NCI-H146 (cell line): ENCODE results near the gene CRTC3.
"Not testable (repeated sequence)": the region's sequence is repeated elsewhere in the genome, so short reads cannot be mapped to it uniquely, and the experiment has no call there.

Experiments
- DNase-seq: peaks from one replicate; lab custom pipeline; 2025; lab: John Stamatoyannopoulos, UW

Gene CRTC3

DNA sequence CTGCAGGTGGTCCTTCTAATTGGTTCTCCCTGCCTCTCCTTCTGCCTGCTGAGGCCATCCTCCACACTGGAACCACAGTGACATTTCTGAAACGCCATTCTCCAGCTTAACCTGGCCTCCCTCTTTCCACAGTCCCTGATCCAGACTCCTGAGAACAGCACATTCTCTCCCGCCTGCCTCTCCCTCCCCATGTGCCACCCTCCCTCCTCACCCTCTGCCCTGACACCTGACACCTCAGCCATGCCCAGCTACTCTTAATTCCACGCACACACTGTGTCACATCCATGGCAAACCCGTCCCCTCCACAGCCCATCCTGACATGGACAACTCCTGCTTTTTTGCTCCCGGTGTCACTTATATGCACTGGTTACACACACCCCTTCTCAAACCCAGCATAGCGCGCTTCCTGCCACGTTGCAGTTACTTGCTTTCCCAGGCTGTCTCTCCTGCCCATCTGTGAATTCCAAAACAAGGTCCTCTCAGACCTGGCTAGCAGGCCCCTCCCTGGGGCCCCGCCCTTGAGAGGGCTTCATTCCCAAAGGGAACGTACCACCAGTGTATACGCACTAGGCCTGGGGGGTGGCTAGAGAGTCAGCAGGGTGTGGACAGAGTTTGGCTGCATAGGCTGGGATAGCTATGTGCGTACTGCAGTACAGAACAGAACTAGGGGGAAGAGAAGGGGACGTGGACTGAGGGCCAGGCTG lies 94.7 kb downstream of the CRTC3 start:
- no peak for DNase-seq

DNA sequence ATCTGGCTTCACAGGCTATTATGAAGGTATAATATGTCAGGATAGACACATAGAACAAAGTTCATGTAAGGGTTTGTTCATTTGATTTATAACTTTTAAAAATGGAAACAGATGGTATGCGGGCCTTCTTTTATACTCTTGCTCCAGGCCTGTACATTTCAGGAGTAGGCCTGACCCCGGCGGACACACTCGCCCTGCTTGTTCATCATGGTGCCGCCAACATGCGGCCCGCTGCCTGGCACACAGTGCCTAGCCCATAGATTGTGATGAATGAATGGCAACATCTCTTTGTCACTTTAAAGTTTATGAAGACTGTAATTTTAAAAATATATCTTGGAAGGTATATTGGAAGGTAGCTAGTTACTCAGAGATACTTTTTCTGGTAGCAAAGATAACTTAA lies 95.3 kb downstream of the CRTC3 start:
- DNase-seq, result no peak

DNA sequence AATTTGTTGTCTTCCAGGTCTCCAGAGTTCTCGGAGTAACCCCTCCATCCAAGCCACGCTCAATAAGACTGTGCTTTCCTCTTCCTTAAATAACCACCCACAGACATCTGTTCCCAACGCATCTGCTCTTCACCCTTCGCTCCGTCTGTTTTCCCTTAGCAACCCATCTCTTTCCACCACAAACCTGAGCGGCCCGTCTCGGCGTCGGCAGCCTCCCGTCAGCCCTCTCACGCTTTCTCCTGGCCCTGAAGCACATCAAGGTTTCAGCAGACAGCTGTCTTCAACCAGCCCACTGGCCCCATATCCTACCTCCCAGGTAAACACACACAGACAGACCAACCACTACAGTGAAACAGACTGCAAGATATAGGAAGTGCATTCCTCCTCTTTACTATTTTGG lies 99.5 kb downstream of the CRTC3 start:
- no peak for DNase-seq

DNA sequence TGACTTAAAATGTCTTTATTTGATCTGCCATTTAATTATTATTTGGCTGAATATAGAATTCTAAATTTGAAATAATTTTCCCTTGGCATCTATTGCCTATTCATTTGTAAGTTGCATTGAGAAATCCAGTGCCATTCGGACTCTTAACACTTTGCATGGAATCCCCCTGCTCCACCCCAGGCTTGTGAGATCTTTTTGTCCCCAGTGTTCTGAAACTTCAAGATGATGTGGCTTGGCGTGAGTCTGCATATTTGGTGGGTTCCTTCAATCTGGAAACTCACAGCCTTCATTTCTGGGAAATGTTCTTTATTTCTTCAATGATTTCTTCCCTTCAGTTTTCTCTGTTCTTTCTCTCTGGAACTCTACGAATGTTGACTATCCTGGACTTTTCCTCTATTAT lies 103.6 kb downstream of the CRTC3 start:
- no peak for DNase-seq

DNA sequence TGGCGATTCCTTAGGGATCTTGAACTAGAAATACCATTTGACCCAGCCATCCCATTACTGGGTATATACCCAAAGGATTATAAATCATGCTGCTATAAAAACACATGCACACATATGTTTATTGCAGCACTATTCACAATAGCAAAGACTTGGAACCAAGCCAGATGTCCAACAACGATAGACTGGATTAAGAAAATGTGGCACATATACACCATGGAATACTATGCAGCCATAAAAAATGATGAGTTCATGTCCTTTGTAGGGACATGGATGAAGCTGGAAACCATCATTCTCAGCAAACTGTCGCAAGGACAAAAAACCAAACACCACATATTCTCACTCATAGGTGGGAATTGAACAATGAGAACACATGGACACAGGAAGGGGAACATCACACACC lies 107.3 kb downstream of the CRTC3 start:
- DNase-seq, result not testable (repeated sequence)

DNA sequence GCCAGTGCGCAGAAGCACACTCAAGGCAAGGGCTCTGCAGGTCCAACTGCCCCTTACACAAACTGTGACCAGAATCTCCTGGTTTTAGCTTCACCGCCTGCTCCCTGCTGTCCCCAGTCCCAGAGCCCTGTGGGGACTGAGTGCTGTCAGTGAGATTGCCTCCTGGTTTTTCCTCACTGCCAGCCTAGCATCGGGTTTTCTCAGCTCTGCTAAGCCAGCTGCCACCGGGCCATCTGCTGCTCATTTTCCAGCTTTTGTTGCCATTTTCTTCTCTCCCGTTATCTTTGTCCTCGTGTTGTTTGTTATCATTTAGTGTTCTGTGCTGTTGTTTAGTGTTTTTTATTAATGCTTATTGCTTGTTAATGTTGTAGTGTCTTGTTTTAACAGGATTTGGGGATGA lies 108.0 kb downstream of the CRTC3 start:
- DNase-seq, result no peak

DNA sequence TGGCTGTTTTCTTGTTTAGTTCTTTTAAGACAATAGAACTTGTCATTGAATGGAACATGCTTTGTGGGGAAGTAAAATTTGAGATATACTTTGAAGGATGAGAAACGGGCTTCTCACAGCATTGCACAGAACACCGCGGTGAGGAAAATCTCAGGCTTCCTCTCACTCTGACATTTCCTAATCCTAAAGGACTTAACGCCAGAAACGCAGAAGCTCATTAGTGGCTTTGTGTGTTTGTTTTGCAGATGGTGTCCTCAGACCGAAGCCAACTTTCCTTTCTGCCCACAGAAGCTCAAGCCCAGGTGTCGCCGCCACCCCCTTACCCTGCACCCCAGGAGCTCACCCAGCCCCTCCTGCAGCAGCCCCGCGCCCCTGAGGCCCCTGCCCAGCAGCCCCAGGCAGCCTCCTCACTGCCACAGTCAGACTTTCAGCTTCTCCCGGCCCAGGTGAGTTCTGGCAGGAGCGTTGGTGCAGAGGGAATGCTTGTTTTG lies 108.5 kb downstream of the CRTC3 start:
- DNase-seq, result no peak

DNA sequence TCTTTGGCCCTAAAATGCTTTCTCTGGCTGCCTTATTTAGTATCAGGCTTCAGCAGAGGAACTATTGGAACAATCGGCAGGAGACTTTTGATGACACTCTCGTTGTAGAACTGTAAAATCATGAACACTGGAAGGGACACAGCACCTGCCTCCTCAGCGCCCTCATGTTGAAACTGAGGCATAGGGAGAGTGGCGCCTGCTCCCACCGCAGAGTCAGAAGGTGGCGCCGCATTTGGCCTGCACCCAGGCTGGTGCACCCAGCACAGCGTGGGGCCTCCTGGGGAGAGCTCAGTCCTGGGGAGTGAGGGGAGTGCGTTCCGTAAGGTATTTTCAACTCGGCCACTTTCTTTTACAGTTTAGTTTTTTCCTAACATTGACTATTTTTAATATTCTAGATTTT lies 109.2 kb downstream of the CRTC3 start:
- DNase-seq, result no peak

DNA sequence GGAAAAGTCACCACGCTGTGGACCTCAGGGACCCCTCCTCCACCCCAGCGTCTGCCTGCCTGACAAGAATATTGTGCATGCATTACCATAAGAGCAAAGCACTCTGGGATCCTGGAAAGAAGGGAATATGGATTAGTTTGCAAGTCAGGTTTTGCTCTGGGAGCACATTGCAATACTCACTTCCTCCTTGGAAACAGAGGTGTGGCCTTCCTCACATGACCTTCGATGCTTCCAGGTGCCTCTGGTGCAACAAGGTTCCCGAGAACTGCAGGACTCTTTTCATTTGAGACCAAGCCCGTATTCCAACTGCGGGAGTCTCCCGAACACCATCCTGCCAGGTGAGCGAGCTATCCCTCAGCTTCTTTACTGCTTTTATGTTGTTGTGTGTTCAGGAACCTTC lies 111.1 kb downstream of the CRTC3 start:
- no peak for DNase-seq

DNA sequence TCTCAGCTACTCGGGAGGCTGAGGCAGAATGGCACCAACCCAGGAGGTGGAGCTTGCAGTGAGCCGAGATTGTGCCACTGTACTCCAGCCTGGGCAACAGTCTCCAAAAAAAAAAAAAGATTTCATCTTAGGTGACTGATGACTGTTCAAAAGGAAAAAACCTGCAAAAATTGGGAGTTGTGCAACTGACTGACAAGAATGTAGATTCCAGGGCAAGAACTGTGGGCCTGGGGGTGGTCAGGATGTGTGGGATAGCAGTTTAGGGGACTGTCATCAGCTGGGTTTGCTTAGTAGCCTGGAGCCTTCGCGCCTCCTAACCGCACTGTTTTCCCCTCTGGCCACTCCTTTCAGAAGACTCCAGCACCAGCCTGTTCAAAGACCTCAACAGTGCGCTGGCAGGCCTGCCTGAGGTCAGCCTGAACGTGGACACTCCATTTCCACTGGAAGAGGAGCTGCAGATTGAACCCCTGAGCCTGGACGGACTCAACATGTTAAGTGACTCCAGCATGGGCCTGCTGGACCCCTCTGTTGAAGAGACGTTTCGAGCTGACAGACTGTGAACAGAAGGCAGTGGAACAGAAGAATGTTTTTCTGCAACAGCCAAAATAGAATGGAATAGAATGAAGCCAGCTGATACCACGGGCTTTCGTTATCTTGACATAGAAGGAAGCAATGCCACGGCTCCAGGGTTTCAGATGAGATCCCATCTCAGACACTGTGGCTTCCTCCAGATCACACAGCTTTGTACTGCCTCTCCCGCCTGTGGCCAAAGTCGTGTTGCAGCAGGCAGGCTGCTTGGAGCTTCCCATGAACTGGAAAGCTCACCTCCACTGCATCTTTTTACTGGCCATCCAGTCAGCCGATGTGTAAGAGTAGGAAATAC lies 112.1 kb downstream of the CRTC3 start:
- DNase-seq, result no peak

DNA sequence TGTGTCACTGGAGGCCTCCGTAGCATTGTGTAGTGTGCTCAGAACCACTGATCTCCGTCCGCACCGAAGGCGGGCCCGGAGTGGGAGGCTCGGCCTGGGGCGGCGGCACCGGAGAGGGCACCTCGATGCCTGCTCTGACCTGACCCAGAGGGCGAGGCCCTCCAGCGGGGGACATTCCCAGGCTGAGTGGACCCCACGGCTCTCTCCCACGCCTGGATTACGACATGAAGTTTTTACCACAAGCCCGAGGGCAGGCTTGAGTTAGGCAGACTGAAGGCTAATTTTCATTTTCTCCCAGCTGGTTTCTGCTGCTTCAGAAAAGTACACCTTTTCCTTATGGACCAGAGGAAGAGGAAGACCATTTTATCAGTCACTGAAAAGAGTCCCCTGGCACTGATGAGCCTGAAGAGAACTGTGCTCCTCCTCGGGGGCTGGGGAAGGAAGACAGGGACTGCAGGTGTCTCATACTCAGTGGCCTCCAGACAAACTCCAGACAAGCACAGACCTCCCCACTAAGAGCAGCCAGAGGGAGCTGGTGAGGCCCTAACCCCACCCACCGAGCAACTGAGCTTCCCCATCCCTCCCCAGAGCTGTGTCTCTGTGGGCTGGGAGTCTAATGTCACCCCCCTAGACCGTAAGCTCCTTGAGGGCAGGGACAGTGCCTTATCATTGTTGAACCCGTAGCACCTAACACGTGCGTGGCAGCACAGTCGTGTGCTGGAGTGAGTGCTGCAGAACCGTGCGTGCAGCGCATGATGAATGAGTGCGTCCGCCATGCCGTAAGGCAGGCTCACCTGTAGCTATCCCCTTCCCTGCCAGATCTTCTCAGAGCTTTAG lies 113.0 kb downstream of the CRTC3 start:
- no peak for DNase-seq

DNA sequence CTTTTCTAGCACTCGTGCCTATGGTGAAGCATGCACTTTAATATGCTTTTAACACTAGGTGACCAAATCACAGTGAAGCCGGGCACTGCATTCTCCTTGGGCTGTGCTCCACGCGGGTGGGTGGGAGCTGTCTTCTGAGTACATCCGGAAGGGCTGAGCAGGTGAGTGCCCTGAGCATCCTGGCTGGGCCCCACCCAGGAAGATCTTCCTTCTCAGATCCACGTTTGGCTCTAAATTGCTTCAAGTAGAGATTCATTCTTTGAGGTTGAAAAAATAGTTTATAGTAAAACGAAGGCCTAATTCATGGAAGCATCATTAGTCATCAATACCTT lies 113.5 kb downstream of the CRTC3 start:
- DNase-seq, result no peak

DNA sequence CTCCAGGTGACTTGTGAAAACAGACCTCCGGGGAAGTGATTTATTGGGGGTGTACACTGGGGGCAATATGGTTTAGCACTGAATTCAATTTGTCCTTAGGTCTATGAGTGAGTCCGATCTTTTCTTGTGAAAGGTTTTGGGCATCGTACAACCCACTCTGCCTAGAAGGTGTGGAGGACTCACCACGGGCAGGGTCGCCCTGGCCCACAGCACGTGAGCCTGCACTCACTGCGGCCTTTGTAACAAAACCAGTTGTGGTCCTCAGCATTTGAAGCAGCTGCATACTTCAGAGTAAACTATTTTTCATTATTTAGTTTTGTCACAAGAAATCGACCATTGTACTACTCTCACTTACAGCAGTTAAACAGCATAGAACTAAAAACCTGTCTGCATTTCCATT lies 114.8 kb downstream of the CRTC3 start:
- DNase-seq, result no peak

DNA sequence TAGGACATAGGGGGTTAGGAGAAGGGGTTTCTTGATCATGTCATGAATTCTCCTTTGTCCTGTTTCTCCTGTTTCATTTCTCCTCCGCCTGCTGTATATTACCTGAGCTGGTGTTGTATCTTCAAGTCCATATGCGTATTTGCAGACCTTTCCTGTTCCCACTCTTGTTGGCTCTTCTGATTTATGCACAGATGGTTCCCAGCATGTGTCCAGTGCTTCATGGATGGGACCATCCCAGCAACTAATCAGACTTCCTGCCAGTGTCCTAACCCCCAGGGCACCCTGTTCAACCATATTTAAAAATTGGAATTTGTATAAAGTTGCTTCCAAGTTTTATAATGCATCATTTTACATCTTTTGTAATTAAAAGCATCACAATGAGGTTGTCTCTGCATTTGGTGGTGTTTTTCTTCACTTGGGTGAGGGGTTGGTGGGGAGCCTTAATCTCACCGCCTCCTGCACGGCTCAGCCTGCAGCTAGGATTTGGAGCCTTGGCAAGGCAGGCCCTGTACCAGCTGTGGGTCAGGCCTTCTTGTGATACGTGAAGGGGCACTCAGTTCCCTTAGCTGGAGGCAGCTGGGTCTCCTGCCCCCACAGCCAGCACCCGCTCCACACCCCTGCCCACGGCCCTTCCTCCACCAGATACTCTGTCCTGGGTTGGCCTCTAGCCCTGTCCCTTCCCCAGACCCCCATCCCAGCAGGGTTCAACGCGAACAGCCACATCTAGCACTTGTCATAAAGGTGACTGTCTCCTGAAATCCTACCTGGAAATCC lies 115.4 kb downstream of the CRTC3 start:
- DNase-seq, result no peak

DNA sequence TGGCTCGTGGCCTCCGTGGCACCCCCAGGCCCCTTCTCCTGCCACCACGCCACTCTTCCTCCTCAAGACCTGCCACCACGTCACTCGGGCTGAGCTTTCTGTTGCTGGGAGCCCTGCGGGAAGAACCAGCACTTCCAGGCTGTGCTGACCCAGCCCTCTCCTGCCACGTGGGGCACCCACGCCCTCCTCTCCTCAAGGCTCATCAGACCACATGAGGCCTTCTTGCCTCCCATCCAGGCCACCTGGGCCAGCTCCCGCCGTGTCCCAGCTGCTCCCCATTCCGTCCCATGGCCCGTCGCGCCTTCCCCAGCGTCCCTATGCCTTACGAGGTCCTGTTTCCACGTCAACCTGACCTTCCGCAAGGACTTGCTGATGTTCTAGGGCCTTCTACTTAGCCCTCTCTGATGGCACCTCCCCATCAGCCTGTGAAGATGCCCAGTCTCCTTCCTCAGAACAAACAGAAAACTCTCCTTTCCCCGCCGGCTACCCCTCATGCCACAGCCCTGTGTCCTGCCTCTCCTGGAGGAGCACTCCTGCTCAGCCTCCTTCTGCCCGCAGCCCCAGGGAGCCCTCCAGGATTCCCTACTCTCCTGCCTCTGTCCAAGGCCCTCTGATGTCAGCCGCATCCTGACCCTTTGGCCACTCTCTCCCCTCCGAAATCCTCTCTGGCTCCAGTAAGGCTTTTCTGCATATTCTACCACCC lies 116.3 kb downstream of the CRTC3 start:
- no peak for DNase-seq

DNA sequence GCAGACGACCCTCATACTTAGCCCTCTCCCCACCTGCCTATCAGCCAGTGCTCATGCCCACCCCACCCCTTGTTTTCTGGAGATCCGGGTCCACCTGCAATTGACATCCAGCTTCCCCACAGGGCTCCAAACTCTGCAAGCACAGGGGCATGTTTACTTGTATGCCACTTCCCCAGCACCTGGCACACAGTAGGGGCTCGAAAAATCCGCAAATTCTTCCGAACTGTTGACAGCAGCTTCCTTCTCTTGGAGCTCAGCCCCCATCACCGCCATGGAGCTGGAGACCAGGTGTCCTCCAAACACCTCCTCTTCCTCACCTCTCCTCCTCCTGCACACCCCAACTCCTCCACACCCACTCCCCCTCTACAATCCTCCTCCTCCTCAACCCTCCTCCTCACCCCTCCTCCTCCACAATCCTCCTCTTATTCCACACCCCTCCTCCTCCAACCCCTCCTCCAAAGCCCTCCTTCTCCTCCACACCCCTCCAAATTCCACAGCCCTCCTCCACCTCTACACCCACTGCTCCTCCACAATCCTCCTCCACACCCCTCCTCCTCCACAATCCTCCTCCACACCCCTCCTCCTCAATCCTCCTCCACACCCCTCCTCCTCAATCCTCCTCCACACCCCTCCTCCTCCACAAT lies 117.1 kb downstream of the CRTC3 start:
- DNase-seq, result no peak

DNA sequence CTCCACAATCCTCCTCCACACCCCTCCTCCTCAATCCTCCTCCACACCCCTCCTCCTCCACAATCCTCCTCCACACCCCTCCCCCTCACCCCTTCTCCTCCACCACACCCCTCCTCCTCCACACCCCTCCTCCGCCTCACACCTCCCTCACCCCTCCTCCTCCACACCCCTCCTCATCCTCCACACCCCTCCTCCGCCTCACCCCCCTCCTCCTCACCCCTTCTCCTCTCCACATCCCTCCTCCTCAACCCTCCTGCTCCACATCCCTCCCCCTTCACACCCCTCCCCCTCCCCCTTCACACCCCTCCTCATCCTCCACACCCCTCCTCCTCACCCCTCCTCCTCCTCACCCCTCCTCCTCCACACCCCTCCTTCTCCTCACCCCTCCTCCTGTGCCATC lies 117.6 kb downstream of the CRTC3 start:
- no peak for DNase-seq

DNA sequence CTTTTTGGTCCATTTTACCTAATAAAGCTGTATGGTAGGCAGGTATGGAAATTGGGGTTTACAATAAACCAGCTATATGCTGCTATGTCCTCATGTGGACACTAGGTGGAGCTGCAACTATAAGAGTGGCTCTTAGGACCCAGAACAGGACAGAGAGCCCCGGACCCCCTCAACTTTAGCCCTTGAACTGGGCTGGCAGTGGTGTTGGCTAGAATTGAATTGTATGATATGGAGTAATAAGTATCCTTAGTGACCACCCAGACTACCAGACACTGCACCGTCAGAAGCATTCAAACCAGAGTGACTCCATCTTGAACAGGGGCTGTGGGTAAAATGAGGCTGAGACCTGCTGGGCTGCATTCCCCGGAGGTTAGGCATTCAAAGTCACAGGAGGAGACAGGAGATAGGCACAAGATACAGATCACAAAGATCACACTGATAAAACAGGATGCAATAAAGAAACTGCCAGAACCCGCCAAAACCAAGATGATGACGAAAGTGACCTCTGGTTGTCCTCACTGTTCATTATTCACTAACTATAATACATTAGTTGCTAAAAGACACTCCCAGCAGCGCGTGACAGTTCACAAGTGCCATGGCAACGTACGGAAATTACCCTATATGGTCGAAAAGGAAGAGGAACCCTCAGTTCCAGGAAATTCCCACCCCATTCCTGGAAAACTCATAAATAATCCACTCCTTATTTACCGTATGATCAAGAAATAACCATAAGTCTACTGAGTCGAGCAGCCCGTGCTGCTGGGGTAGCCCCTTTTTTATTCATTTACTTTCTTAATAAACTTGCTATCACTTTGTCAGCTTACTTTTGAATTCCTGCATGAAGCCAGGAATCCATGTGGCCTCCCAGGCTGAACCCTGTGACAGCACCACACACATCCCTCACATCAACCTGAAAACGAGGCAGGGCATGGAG lies 118.7 kb downstream of the CRTC3 start:
- peak; percentile 43 for DNase-seq

DNA sequence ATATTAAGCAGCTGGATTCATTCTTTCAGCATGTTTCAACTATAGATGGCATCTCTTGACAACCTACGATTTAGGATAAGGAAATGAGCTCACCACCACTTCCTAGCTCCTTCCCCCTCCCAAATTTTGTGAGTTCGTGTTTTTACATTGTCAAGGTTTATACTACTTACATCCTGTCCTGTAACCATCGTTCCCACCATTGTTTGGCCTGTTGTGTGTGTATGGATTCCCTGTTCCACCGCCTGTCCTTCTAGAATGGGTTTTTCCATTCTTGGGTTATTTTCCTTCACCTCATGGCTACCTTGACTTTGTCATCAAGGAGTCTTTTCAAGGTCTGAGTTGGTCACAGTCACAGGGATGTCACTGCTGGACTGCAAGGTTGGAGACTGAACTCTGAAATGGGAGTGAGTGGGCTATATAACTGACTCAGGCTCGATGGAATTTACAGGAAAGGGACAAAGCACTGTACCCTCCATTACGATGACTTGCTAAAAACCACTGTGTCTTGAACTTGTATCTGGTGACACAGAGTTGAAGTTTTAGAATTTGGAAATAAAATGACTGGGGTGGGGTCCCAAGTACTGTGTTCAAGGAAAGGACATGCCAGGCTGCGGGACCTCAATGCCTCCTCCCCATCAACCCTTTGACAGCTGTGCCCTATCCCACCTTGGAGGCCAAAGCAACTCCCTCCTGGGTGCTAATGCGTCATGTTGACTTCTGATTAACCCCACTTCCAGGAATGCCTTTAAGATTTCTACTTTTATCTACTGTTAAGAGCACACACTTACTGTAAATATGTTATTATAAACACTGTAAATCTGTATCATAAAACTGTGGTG lies 120.6 kb downstream of the CRTC3 start:
- DNase-seq, result no peak
